HG03097 (cell line): Measurements from ENCODE around the gene DPH5.
"Not testable (repeated sequence)": the region's sequence is repeated elsewhere in the genome, so short reads cannot be mapped to it uniquely, and the experiment has no call there.

Source experiments
- ATAC-seq: cut with Tn5 transposase; IDR thresholded peaks from one replicate; pipeline ENCODE4 v1.9.1; 2021; ENCODE audit not compliant: unreplicated experiment, low FRiP score

DPH5 gene

GRCh38 chr1:100995198-100995988 is 30.2 kb downstream of the DPH5 start:
- no peak for ATAC-seq

GRCh38 chr1:100989306-100990077 is 36.1 kb downstream of the DPH5 start:
- no peak for ATAC-seq

- ATAC-seq, result no peak
These were observed 37.5 kb downstream of the DPH5 start for GRCh38 chr1:100988121-100988520.

GRCh38 chr1:100982793-100983192 is 42.8 kb downstream of the DPH5 start:
- no peak for ATAC-seq

GRCh38 chr1:100979631-100980030 is 46.0 kb downstream of the DPH5 start:
- no peak for ATAC-seq

GRCh38 chr1:100976936-100977335 is 48.6 kb downstream of the DPH5 start:
- ATAC-seq, result no peak

- ATAC-seq, result no peak
These were observed 53.4 kb downstream of the DPH5 start for GRCh38 chr1:100972185-100972584.

- ATAC-seq, result no peak
These were observed 54.6 kb downstream of the DPH5 start for GRCh38 chr1:100971021-100971420.

GRCh38 chr1:100969327-100969726 is 56.3 kb downstream of the DPH5 start:
- no peak for ATAC-seq

GRCh38 chr1:100968621-100969020 is 57.0 kb downstream of the DPH5 start:
- ATAC-seq, result no peak

- ATAC-seq, result no peak
These were observed 65.5 kb downstream of the DPH5 start for GRCh38 chr1:100960098-100960497.

- ATAC-seq, result no peak
These were observed 66.0 kb downstream of the DPH5 start for GRCh38 chr1:100959502-100960060.

GRCh38 chr1:100955322-100955721 is 70.3 kb downstream of the DPH5 start:
- no peak for ATAC-seq

GRCh38 chr1:100953960-100954730 is 71.4 kb downstream of the DPH5 start:
- no peak for ATAC-seq

- not testable (repeated sequence) for ATAC-seq
These were observed 72.6 kb downstream of the DPH5 start for GRCh38 chr1:100952970-100953369.

- ATAC-seq, result no peak
These were observed 73.4 kb downstream of the DPH5 start for GRCh38 chr1:100952104-100952745.

GRCh38 chr1:100950781-100951180 is 74.8 kb downstream of the DPH5 start:
- ATAC-seq, result no peak

GRCh38 chr1:100950337-100950736 is 75.2 kb downstream of the DPH5 start:
- no peak for ATAC-seq

GRCh38 chr1:100949515-100950158 is 75.9 kb downstream of the DPH5 start:
- ATAC-seq, result peak; percentile 85
